ENCODE data around the gene CAMK4. TPM values are rescaled to one million over a fixed set of nuclear protein-coding genes. Genes with fewer than 3 reads are reported as not detected.

Gene CAMK4
- total RNA-seq, 1 experiment from 2014 or later = 10.6 TPM

- ATAC-seq (no peak), DNase-seq (ENCODE audit: low spot score) (no peak)
- no peak overlapping the region for H3K4me3 Mint-ChIP-seq
- H3K36me3 Mint-ChIP-seq = no peaks in the 10 kb centered on the region
- ChIA-PET CTCF (no interaction called here), POLR2A (no interaction called here)
- no peaks in the 10 kb centered on the region for H3K27me3 Mint-ChIP-seq (ENCODE audit: low read depth)
- no peak overlapping the region for H3K27ac Mint-ChIP-seq
- peaks cover 11% of the 10 kb centered on the region for H3K4me1 Mint-ChIP-seq
- H3K9me3 Mint-ChIP-seq = no peaks in the 10 kb centered on the region
- TF ChIP-seq ZNF512 (CRISPR knock-in tag; IDR thresholded peaks at IDR 0.05; ENCODE audit: borderline replicate concordance) (no peak), ZNF232 (CRISPR knock-in tag; IDR thresholded peaks at IDR 0.05) (no peak), CBFB (CRISPR knock-in tag; IDR thresholded peaks at IDR 0.05; ENCODE audit: low read depth) (no peak)
- TF ChIP-seq, protein P1, sequence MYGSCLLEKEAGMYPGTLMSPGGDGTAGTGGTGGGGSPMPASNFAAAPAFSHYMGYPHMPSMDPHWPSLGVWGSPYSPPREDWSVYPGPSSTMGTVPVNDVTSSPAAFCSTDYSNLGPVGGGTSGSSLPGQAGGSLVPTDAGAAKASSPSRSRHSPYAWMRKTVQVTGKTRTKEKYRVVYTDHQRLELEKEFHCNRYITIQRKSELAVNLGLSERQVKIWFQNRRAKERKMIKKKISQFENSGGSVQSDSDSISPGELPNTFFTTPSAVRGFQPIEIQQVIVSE (CRISPR knock-in tag; IDR thresholded peaks at IDR 0.05; ENCODE audit: borderline replicate concordance) = no peak
Observed at GRCh38 chr5:111347021-111347420, 122.8 kb downstream of the CAMK4 start.

DNA sequence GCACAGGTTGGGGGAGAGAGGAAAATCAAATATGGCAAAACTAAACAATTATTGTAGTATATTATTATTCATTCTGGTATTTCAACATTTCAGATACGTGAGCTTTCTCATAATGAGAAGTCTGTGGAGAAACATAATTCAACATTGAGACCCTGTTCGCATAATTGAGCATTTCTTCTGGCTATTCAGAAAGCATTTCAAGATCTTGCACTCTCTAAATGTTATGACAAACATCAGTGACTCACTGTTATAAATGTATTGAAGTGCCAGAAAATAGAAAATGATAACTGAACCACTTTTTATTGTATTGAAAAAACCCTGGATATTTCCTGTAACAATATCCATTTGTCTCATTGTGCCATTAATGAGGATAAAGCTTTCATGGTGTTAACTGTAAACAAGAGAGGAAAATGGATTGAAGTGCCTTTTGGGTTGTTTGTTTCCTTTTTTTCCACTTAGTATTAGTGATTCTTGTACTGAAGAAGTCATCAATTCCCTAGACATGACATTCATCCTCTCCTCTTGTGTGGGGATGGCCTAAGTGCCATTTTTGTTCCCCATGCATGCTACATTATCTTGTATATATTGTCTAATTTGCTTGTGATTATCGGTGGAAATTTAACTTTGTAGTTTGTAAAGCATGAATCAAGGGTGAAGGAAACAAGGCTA is 124.6 kb downstream of the CAMK4 start:
- TF ChIP-seq ETV6 (CRISPR knock-in tag; IDR thresholded peaks at IDR 0.05) (no peak), ZNF396 (CRISPR knock-in tag; IDR thresholded peaks at IDR 0.05; ENCODE audit: borderline replicate concordance) (no peak), ZNF219 (CRISPR knock-in tag; IDR thresholded peaks at IDR 0.05; ENCODE audit: borderline replicate concordance) (no peak), NR1H2 (CRISPR knock-in tag; IDR thresholded peaks at IDR 0.05) (no peak), EMX1 (CRISPR knock-in tag; IDR thresholded peaks at IDR 0.05) (no peak), NFYB (CRISPR knock-in tag; conservative IDR thresholded peaks at IDR 0.05; ENCODE audit: low read depth) (no peak), RELA (CRISPR knock-in tag; IDR thresholded peaks at IDR 0.05; ENCODE audit: borderline replicate concordance) (no peak), FOXP1 (CRISPR knock-in tag; IDR thresholded peaks at IDR 0.05; ENCODE audit: borderline replicate concordance) (no peak), IRF1 (CRISPR knock-in tag; IDR thresholded peaks at IDR 0.05) (no peak), NR2C2 (CRISPR knock-in tag; IDR thresholded peaks at IDR 0.05) (no peak)
- TF ChIP-seq, protein P2, sequence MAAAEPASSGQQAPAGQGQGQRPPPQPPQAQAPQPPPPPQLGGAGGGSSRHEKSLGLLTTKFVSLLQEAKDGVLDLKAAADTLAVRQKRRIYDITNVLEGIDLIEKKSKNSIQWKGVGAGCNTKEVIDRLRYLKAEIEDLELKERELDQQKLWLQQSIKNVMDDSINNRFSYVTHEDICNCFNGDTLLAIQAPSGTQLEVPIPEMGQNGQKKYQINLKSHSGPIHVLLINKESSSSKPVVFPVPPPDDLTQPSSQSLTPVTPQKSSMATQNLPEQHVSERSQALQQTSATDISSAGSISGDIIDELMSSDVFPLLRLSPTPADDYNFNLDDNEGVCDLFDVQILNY (CRISPR knock-in tag; IDR thresholded peaks at IDR 0.05) = no peak
- Mint-ChIP-seq H3K36me3 (no peaks in the 10 kb centered on the region), H3K27me3 (ENCODE audit: low read depth) (no peaks in the 10 kb centered on the region), H3K9me3 (no peaks in the 10 kb centered on the region), H3K4me1 (peaks cover 7% of the 10 kb centered on the region), H3K27ac (no peak overlapping the region), H3K4me3 (no peak overlapping the region)
- ChIA-PET POLR2A (no interaction called here), CTCF (interaction anchor here (0.5 to 1.0 kb wide), 2 partner anchors 183 to 200 kb away, joined by 3 to 6 read pairs; no protein-coding TSS in a partner anchor)
- no peak for DNase-seq (ENCODE audit: low spot score)
- ATAC-seq = no peak

DNA sequence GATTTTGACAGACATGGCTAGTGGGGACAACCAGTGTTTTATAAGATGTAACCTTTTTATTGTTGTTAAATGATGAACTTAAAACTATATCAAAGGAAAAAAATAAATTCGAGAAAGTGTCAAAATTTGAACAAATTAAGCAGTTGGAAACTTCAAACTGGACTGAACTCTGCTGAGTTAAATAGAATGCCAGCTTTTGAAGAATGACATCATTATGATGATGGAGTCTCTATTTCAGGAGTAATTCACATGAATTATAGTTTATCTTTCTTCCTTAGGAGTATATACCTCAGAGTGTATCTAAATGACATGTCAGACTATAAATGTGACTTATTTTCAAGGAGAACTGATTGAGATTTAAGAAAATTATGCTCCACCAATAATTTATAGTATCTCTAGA is 125.2 kb downstream of the CAMK4 start:
- Mint-ChIP-seq H3K27me3 (ENCODE audit: low read depth) (no peaks in the 10 kb centered on the region), H3K4me1 (peaks cover 5% of the 10 kb centered on the region), H3K9me3 (no peaks in the 10 kb centered on the region), H3K27ac (no peak overlapping the region), H3K4me3 (no peak overlapping the region), H3K36me3 (no peaks in the 10 kb centered on the region)
- ATAC-seq (no peak), DNase-seq (ENCODE audit: low spot score) (no peak)
- CTCF ChIA-PET = no interaction called here
- POLR2A ChIA-PET = no interaction called here
- TF ChIP-seq, protein P3, sequence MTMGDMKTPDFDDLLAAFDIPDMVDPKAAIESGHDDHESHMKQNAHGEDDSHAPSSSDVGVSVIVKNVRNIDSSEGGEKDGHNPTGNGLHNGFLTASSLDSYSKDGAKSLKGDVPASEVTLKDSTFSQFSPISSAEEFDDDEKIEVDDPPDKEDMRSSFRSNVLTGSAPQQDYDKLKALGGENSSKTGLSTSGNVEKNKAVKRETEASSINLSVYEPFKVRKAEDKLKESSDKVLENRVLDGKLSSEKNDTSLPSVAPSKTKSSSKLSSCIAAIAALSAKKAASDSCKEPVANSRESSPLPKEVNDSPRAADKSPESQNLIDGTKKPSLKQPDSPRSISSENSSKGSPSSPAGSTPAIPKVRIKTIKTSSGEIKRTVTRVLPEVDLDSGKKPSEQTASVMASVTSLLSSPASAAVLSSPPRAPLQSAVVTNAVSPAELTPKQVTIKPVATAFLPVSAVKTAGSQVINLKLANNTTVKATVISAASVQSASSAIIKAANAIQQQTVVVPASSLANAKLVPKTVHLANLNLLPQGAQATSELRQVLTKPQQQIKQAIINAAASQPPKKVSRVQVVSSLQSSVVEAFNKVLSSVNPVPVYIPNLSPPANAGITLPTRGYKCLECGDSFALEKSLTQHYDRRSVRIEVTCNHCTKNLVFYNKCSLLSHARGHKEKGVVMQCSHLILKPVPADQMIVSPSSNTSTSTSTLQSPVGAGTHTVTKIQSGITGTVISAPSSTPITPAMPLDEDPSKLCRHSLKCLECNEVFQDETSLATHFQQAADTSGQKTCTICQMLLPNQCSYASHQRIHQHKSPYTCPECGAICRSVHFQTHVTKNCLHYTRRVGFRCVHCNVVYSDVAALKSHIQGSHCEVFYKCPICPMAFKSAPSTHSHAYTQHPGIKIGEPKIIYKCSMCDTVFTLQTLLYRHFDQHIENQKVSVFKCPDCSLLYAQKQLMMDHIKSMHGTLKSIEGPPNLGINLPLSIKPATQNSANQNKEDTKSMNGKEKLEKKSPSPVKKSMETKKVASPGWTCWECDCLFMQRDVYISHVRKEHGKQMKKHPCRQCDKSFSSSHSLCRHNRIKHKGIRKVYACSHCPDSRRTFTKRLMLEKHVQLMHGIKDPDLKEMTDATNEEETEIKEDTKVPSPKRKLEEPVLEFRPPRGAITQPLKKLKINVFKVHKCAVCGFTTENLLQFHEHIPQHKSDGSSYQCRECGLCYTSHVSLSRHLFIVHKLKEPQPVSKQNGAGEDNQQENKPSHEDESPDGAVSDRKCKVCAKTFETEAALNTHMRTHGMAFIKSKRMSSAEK (CRISPR knock-in tag; IDR thresholded peaks at IDR 0.05; ENCODE audit: borderline replicate concordance) = no peak
- TF ChIP-seq GRHL2 (CRISPR knock-in tag; IDR thresholded peaks at IDR 0.05; ENCODE audit: insufficient replicate concordance, severe bottlenecking) (no peak), STAT6 (CRISPR knock-in tag; conservative IDR thresholded peaks at IDR 0.05; ENCODE audit: low read depth) (no peak), FOXK1 (CRISPR knock-in tag; IDR thresholded peaks at IDR 0.05) (no peak), ZNF671 (CRISPR knock-in tag; IDR thresholded peaks at IDR 0.05) (no peak), ESRRA (CRISPR knock-in tag; IDR thresholded peaks at IDR 0.05; ENCODE audit: borderline replicate concordance) (no peak), ZNF138 (CRISPR knock-in tag; conservative IDR thresholded peaks at IDR 0.05) (no peak)
